ENCODE data around the gene ZNF789. TPM values are rescaled to one million over a fixed set of nuclear protein-coding genes. Genes with fewer than 3 reads are reported as not detected.

The ZNF789 gene
- total and polyA plus RNA-seq, 9 of the 15 experiments (the other 6 are each of a cell fraction or from before 2014, with no cell fraction given) = 6.1 to 57.0 (median 24.8) TPM

DNA sequence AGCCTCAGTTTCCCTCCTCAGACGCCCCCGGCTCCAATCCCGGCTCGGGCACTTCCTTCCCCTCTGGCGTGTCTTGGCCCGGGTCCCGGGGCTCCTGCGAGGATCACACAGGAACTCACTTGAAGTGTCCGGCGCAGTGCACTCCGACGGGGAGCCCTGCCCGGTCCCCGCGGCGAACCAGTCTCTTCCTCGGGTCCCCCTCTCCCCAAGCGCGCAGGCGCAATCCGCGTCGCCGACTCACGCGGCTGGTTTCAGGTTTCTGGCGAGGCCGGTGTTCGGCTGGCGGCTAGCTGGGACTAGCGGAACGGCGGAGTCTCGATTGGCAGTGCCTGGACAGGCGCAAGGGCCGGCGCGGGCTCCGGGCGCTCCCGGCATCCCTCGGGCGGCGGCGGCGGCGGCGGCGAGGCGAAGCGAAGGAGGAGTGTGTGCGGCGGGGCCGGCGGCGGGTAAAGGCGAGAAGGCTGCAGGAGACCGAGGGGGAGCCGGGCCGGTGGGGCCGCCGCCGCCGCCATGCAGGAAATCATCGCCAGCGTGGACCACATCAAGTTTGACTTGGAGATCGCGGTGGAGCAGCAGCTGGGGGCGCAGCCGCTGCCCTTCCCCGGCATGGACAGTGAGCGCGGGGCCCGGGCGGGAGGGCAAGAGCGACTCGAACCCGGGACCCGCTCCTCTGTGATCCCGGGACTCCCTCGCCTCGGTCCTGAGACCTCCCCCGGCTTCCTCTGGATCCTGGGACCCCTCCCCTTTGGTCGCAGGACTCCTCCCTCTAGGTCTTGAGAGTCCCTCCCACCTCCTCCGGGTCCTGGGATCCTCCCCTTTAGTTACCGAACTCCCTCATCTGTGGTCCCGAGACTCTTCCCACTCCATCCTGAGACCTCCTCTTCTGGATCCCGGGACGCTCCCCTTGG is 33.9 kb upstream of the ZNF789 start, which contains the start of the genes CPSF4 and PTCD1 (continued):
- TF ChIP-seq NFIC (IDR thresholded peaks at IDR 0.05) = peak; percentile 68
- no peak; the same call in 1 of the 2 replicates for TF ChIP-seq HOXB6 (CRISPR knock-in tag; IDR thresholded peaks at IDR 0.05; ENCODE audit: borderline replicate concordance)
- TF ChIP-seq SP1 (CRISPR knock-in tag; IDR thresholded peaks at IDR 0.05) = peak; percentile 75
- TF ChIP-seq ZKSCAN1 (IDR thresholded peaks at IDR 0.05; ENCODE audit: low read depth, low read length) = peak; percentile 75
- TF ChIP-seq ZSCAN32 (CRISPR knock-in tag; IDR thresholded peaks at IDR 0.05) = no peak; the same call in 1 of the 2 replicates
- TF ChIP-seq, protein P1, sequence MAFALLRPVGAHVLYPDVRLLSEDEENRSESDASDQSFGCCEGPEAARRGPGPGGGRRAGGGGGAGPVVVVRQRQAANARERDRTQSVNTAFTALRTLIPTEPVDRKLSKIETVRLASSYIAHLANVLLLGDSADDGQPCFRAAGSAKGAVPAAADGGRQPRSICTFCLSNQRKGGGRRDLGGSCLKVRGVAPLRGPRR (CRISPR knock-in tag; IDR thresholded peaks at IDR 0.05) = no peak
- no peak for TF ChIP-seq PHTF2 (CRISPR knock-in tag; IDR thresholded peaks at IDR 0.05)
- TF ChIP-seq MXD1 (CRISPR knock-in tag; IDR thresholded peaks at IDR 0.05; ENCODE audit: borderline replicate concordance, poor library complexity, severe bottlenecking) = no peak
- TF ChIP-seq ZNF407 (IDR thresholded peaks at IDR 0.05; ENCODE audit: low read depth) = no peak
- TF ChIP-seq TOE1 (IDR thresholded peaks at IDR 0.05; ENCODE audit: borderline replicate concordance) = peak; percentile 95
- no peak for TF ChIP-seq TOE1 (CRISPR knock-in tag; IDR thresholded peaks at IDR 0.05; ENCODE audit: borderline replicate concordance, low read depth)
- TF ChIP-seq HINFP (tag; conservative IDR thresholded peaks at IDR 0.05; ENCODE audit: low read depth) = no peak
- TF ChIP-seq CAMTA2 (CRISPR knock-in tag; conservative IDR thresholded peaks at IDR 0.05) = no peak
- TF ChIP-seq, protein P2, sequence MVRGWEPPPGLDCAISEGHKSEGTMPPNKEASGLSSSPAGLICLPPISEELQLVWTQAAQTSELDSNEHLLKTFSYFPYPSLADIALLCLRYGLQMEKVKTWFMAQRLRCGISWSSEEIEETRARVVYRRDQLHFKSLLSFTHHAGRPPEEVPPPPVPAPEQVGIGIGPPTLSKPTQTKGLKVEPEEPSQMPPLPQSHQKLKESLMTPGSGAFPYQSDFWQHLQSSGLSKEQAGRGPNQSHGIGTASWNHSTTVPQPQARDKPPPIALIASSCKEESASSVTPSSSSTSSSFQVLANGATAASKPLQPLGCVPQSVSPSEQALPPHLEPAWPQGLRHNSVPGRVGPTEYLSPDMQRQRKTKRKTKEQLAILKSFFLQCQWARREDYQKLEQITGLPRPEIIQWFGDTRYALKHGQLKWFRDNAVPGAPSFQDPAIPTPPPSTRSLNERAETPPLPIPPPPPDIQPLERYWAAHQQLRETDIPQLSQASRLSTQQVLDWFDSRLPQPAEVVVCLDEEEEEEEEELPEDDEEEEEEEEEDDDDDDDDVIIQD (CRISPR knock-in tag; IDR thresholded peaks at IDR 0.05) = no peak

Data from K562 (cell line).